IMR-90 (cell line): ENCODE measurements around the gene YTHDF2. TPM values are rescaled to one million over a fixed set of nuclear protein-coding genes. Genes with fewer than 3 reads are reported as not detected.
"Not testable (repeated sequence)": the region's sequence is repeated elsewhere in the genome, so short reads cannot be mapped to it uniquely, and the experiment has no call there.

Source experiments
- ATAC-seq: fragments of 200-7000 bp; cut with Tn5 transposase; 2 replicates; pipeline ENCODE4 v1.9.1; 2020; ENCODE audit warnings: low read depth, mild to moderate bottlenecking, moderate library complexity
- BruUV-seq: library from RNA; stranded (reverse); fragments of 400-500 nt; replicated peaks from 2 replicates; lab custom pipeline; 2021; lab: Mats Ljungman, UMichigan
- CTCF ChIA-PET: fragments of 300-600 bp; formaldehyde crosslinking; extraction: SDS; loops from one replicate; lab custom pipeline; 2021; ENCODE audit warnings: antibody characterized with exemption; lab: Yijun Ruan, JAX
- POLR2A ChIA-PET: fragments of 300-600 bp; sonication (Branson Sonifier 250); formaldehyde crosslinking; loops from one replicate; lab custom pipeline; 2022; ENCODE audit warnings: antibody characterized with exemption; ENCODE audit not compliant: unreplicated experiment; lab: Charles Lee
- DNase-seq: peaks from one replicate; pipeline ENCODE4 v3.0.0; 2013
- H2AFZ ChIP-seq: replicated peaks from 2 replicates; pipeline ENCODE3; 2013; ENCODE audit warnings: low read length, mild to moderate bottlenecking; ENCODE audit not compliant: poor library complexity
- H2AK5ac ChIP-seq: 2 replicates; pipeline ENCODE4 v1.6.1; 2013; ENCODE audit warnings: low read depth, low read length, inconsistent platforms
- H2AK9ac ChIP-seq: replicated peaks from 2 replicates; pipeline ENCODE3; 2013; ENCODE audit warnings: mild to moderate bottlenecking, low read depth, low read length, moderate library complexity; ENCODE audit not compliant: poor library complexity
- H2BK120ac ChIP-seq: 2 replicates; pipeline ENCODE4 v1.6.1; 2013; ENCODE audit warnings: low read depth, low read length, inconsistent platforms
- H2BK15ac ChIP-seq: 3 replicates; pipeline ENCODE4 v1.6.1; 2013; ENCODE audit warnings: low read depth, low read length, inconsistent platforms
- H2BK20ac ChIP-seq: 2 replicates; pipeline ENCODE4 v1.6.1; 2013; ENCODE audit warnings: low read depth, mild to moderate bottlenecking, inconsistent platforms, low read length, moderate library complexity
- H2BK5ac ChIP-seq: 2 replicates; pipeline ENCODE4 v1.6.1; 2013; ENCODE audit warnings: mild to moderate bottlenecking, low read depth, low read length, inconsistent platforms; ENCODE audit not compliant: poor library complexity, severe bottlenecking
- H3K14ac ChIP-seq: replicated peaks from 2 replicates; pipeline ENCODE4 v1.6.1; 2013; ENCODE audit warnings: low read depth, low read length, inconsistent platforms
- H3K18ac ChIP-seq: 2 replicates; pipeline ENCODE4 v1.6.1; 2013; ENCODE audit warnings: low read depth, low read length, control low read depth
- H3K23ac ChIP-seq: 2 replicates; pipeline ENCODE4 v1.6.1; 2013; ENCODE audit warnings: low read depth, low read length, inconsistent platforms
- H3K27ac ChIP-seq: 2 replicates; pipeline ENCODE4 v1.5.1; 2013; ENCODE audit warnings: mild to moderate bottlenecking, control low read depth, low read length; ENCODE audit not compliant: insufficient read depth
- H3K27me3 ChIP-seq: 2 replicates; pipeline ENCODE4 v1.6.1; 2013; ENCODE audit warnings: low read length; ENCODE audit not compliant: control insufficient read depth, insufficient read depth
- H3K36me3 ChIP-seq: 2 replicates; pipeline ENCODE4 v1.6.1; 2013; ENCODE audit warnings: low read length, mixed read lengths; ENCODE audit not compliant: control insufficient read depth, insufficient read depth
- H3K4ac ChIP-seq: 2 replicates; pipeline ENCODE4 v1.6.1; 2013; ENCODE audit warnings: low read depth, low read length, inconsistent platforms
- H3K4me1 ChIP-seq: 2 replicates; pipeline ENCODE4 v1.6.1; 2013; ENCODE audit warnings: low read length, mixed read lengths; ENCODE audit not compliant: control insufficient read depth, insufficient read depth
- H3K4me2 ChIP-seq: 2 replicates; pipeline ENCODE4 v1.6.1; 2013; ENCODE audit warnings: low read depth, mild to moderate bottlenecking, control low read depth, low read length, moderate library complexity
- H3K4me3 ChIP-seq: 2 replicates; pipeline ENCODE4 v1.5.1; 2013; ENCODE audit warnings: low read depth, mild to moderate bottlenecking, control low read depth, low read length, moderate library complexity; ENCODE audit not compliant: insufficient read depth
- H3K56ac ChIP-seq: 2 replicates; pipeline ENCODE4 v1.6.1; 2013; ENCODE audit warnings: low read length, inconsistent platforms; ENCODE audit not compliant: insufficient read depth; ENCODE audit errors: extremely low read depth
- H3K79me1 ChIP-seq, 2 experiments: 2 replicates each; pipeline ENCODE4 v1.6.1; 2013; ENCODE audit warnings: low read length in 2 of 2, inconsistent platforms in 1 of 2, low read depth in 1 of 2
- H3K9ac ChIP-seq: 2 replicates; pipeline ENCODE4 v1.6.1; 2013; ENCODE audit warnings: low read depth, low read length, control low read depth
- H3K9me1 ChIP-seq: 2 replicates; pipeline ENCODE4 v1.6.1; 2013; ENCODE audit warnings: low read length, inconsistent platforms; ENCODE audit not compliant: insufficient read depth
- H3K9me3 ChIP-seq: 2 replicates; pipeline ENCODE4 v1.6.1; 2013; ENCODE audit warnings: low read length; ENCODE audit not compliant: control insufficient read depth, insufficient read depth
- H4K20me1 ChIP-seq: 2 replicates; pipeline ENCODE4 v1.6.1; 2013; ENCODE audit warnings: low read length, inconsistent platforms; ENCODE audit not compliant: insufficient read depth
- H4K5ac ChIP-seq: 2 replicates; pipeline ENCODE4 v1.6.1; 2013; ENCODE audit warnings: mild to moderate bottlenecking, low read depth, low read length, control low read depth
- H4K8ac ChIP-seq, 2 experiments: 2 replicates each; pipeline ENCODE4 v1.6.1; 2013; ENCODE audit warnings: low read depth in 2 of 2, low read length in 2 of 2, control low read depth in 1 of 2, inconsistent platforms in 1 of 2
- H4K91ac ChIP-seq: 2 replicates; pipeline ENCODE4 v1.6.1; 2013; ENCODE audit warnings: low read depth, low read length, inconsistent platforms; ENCODE audit not compliant: insufficient read depth
- BHLHE40 ChIP-seq: fragments of 150-350 bp; IDR thresholded peaks from 2 replicates; pipeline ENCODE4 v1.6.1; 2016; ENCODE audit warnings: mild to moderate bottlenecking, low read depth, low read length
- CEBPB ChIP-seq: IDR thresholded peaks from 2 replicates; pipeline ENCODE4 v1.6.1; 2012; ENCODE audit warnings: low read depth, low read length, improper control_type of control experiment
- MAFK ChIP-seq: IDR thresholded peaks from 2 replicates; pipeline ENCODE4 v1.6.1; 2012; ENCODE audit warnings: low read depth, low read length, improper control_type of control experiment
- MXI1 ChIP-seq: IDR thresholded peaks from 2 replicates; pipeline ENCODE4 v1.6.1; 2012; ENCODE audit warnings: low read depth, mild to moderate bottlenecking, low read length, moderate library complexity, borderline replicate concordance
- WGBS, 2 experiments: methylation state at CpG; one replicate each; pipeline versions ENCODE4 v1.1.5 to v1.1.7; 2013; ENCODE audit warnings: missing lambda C conversion rate in 2 of 2; ENCODE audit not compliant: insufficient read length in 1 of 2; ENCODE audit errors: extremely low coverage in 2 of 2; 5-methylcytosine and 5-hydroxymethylcytosine counted together
- dilution Hi-C: fragments of 300-500 bp; cut with HindIII; formaldehyde crosslinking; loops from one replicate; pipeline ENCODE4 v1.14.3; 2018; ENCODE audit warnings: low sequenced_read_pairs; ENCODE audit not compliant: unreplicated experiment
- in situ Hi-C: fragments of 300-500 bp; cut with MboI; formaldehyde crosslinking; loops from 3 replicates; pipeline ENCODE4 v1.14.3; 2019; ENCODE audit warnings: low sequenced_read_pairs, inconsistent platforms, mixed read lengths
- intact Hi-C: fragments of 100-400 bp; cut with micrococcal nuclease; formaldehyde crosslinking; loops from 2 replicates; pipeline ENCODE4 v1.10.0; 2022
- polyA plus RNA-seq, 3 experiments: library from polyadenylated mRNA; depleted of rRNA; stranded (reverse); fragments of >200 nt; gene quantifications; 2 replicates each; pipeline ENCODE4 v1.2.3, GENCODE V29; 2012; ENCODE audit warnings: low replicate concordance in 1 of 3
- total RNA-seq: library from RNA; depleted of rRNA; stranded (reverse); fragments of >200 nt; gene quantifications from 2 replicates; pipeline ENCODE4 v1.2.3, GENCODE V29; 2012
- TF ChIP-seq, protein P1 (sequence below): fragments of 150-350 bp; IDR thresholded peaks from 2 replicates; pipeline ENCODE4 v1.6.1; 2017; ENCODE audit warnings: mild to moderate bottlenecking, antibody characterized with exemption, low read length, low read depth

Gene YTHDF2
- total and polyA plus RNA-seq, 2 of the 4 experiments (the other 2 are of a cell fraction) = 50.0 to 94.3 TPM

DNA sequence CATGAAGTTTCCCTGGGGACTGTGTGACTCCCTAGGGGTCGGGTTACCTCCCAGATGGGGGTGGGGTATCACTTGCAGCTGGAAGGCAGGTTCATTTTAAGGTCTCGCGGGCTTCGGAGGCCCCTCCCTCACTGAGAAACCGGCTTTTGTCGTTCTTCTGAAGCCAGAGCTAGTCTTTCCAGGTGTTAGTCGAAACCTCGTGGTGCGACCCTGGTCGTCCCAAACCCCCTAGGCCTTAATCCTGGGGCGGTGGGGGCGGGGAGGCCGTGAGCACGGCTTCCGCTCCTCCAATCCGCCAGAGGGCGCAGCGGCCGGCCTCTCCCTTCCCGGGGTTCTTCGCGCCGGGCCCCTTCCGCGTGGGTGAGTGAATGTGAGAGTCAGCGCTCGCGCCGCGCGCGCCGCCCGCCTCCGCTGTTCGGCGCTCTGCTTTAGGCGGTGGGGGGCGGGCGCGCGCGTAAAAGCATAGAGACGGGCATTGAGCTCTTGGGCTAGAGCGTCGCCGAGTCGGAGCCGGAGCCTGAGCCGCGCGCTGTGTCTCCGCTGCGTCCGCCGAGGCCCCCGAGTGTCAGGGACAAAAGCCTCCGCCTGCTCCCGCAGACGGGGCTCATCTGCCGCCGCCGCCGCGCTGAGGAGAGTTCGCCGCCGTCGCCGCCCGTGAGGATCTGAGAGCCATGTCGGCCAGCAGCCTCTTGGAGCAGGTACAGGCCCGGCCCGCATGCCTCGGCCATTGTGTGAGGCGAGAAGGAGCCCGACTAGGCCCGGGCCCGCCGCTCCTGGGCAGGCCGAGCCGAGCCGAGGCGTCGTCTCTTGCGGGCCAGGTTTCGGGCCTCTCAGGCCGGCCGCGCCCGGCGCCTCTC lies at the start of gene YTHDF2 (continued):
- TF ChIP-seq, protein P1, sequence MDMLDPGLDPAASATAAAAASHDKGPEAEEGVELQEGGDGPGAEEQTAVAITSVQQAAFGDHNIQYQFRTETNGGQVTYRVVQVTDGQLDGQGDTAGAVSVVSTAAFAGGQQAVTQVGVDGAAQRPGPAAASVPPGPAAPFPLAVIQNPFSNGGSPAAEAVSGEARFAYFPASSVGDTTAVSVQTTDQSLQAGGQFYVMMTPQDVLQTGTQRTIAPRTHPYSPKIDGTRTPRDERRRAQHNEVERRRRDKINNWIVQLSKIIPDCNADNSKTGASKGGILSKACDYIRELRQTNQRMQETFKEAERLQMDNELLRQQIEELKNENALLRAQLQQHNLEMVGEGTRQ = no peak
- TF ChIP-seq CEBPB = no peak
- TF ChIP-seq MXI1 = peak; percentile 80; the same call in 1 of the 2 replicates
- TF ChIP-seq MAFK = no peak
- TF ChIP-seq BHLHE40 = no peak

DNA sequence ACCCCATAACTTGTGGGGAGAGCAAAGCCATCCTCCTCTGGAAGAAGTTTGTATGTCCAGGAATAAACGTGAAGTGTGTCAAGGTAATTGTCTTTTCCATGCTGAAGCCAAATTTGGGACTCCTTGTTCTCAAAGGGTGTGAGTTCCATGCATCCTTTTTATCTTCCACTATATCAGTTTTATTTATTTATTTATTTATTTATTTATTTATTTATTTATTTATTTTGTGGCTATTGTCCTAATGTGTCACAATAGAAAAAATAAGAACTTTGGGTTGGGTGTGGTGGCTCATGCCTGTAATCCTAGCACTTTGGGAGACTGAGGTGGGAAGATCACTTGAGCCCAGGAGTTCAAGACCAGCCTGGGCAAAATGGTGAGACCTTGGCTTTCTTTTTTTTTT lies 45.1 kb upstream of the YTHDF2 start:
- H4K8ac ChIP-seq, BruUV-seq, CTCF ChIA-PET, H3K4ac ChIP-seq, dilution Hi-C loops, H3K9me3 ChIP-seq, H2BK120ac ChIP-seq, H3K9me1 ChIP-seq, H4K5ac ChIP-seq, H3K18ac ChIP-seq, H3K27me3 ChIP-seq, intact Hi-C loops, H2AK9ac ChIP-seq, H3K27ac ChIP-seq, H2BK5ac ChIP-seq, H2BK20ac ChIP-seq, POLR2A ChIA-PET, H4K20me1 ChIP-seq, H4K91ac ChIP-seq, H2BK15ac ChIP-seq, H3K9ac ChIP-seq, H3K79me1 ChIP-seq, H3K4me3 ChIP-seq, ATAC-seq, H3K14ac ChIP-seq, H2AK5ac ChIP-seq, H3K56ac ChIP-seq, H3K23ac ChIP-seq, H3K4me2 ChIP-seq, H3K4me1 ChIP-seq, DNase-seq, H2AFZ ChIP-seq, in situ Hi-C loops: not testable (repeated sequence)
- H3K36me3 ChIP-seq = peaks cover 11% of the 10 kb centered on the region
- no CpG with 5 or more reads among the region's 1 CpG for WGBS, 2 experiments
